Natural killer cell (primary cell): ENCODE data around the gene ABCC1. TPM values are rescaled to one million over a fixed set of nuclear protein-coding genes. Genes with fewer than 3 reads are reported as not detected.

Experiments used
- ATAC-seq, 3 donors: fragments of 150-1000 bp in 2 of 3; fragments of 200-7000 bp in 1 of 3; cut with Tn5 transposase; 1 replicate in 1 of 3; 2 replicates in 2 of 3; pipeline ENCODE4 v1.10.0; 2021; ENCODE audit warnings: mild to moderate bottlenecking in 2 of 3, moderate library complexity in 2 of 3
- DNase-seq, 2 donors: peaks; one replicate each; pipeline versions ENCODE4 v3.0.0 to v3.0.0-alpha.2; 2013 to 2021; ENCODE audit warnings: mixed read lengths in 1 of 2
- H3K27ac ChIP-seq: one replicate; pipeline ENCODE4 v1.5.1; 2013; ENCODE audit warnings: mild to moderate bottlenecking, low read length
- H3K27me3 ChIP-seq: one replicate; pipeline ENCODE4 v1.6.1; 2013; ENCODE audit warnings: low read length; ENCODE audit not compliant: control insufficient read depth, insufficient read depth
- H3K36me3 ChIP-seq: one replicate; pipeline ENCODE4 v1.6.1; 2013; ENCODE audit warnings: low read length; ENCODE audit not compliant: control insufficient read depth, insufficient read depth
- H3K4me1 ChIP-seq: one replicate; pipeline ENCODE4 v1.6.1; 2013; ENCODE audit warnings: low read length; ENCODE audit not compliant: control insufficient read depth, insufficient read depth
- H3K4me3 ChIP-seq: one replicate; pipeline ENCODE4 v1.5.1; 2013; ENCODE audit warnings: low read length
- H3K9me3 ChIP-seq: one replicate; pipeline ENCODE4 v1.6.1; 2013; ENCODE audit warnings: low read length; ENCODE audit not compliant: control insufficient read depth, insufficient read depth
- H3K27ac Mint-ChIP-seq, 2 donors: one replicate each; pipeline ENCODE4 v1.8.0; 2022; ENCODE audit warnings: mild to moderate bottlenecking in 2 of 2, mixed read lengths in 2 of 2, moderate library complexity in 1 of 2
- H3K27me3 Mint-ChIP-seq, 2 donors: one replicate each; pipeline ENCODE4 v1.8.0; 2022; ENCODE audit warnings: low read depth in 2 of 2, mixed read lengths in 2 of 2
- H3K36me3 Mint-ChIP-seq: one replicate; pipeline ENCODE4 v1.8.0; 2022; ENCODE audit warnings: mixed read lengths
- H3K4me1 Mint-ChIP-seq, 2 donors: one replicate each; pipeline ENCODE4 v1.8.0; 2022; ENCODE audit warnings: mixed read lengths in 2 of 2
- H3K4me3 Mint-ChIP-seq: one replicate; pipeline ENCODE4 v1.8.0; 2022; ENCODE audit warnings: mild to moderate bottlenecking, moderate library complexity, mixed read lengths
- H3K9me3 Mint-ChIP-seq, 2 donors: one replicate each; pipeline ENCODE4 v1.8.0; 2022; ENCODE audit warnings: mixed read lengths in 2 of 2
- WGBS: methylation state at CpG from one replicate; pipeline ENCODE4 v1.1.7; 2013; ENCODE audit warnings: missing lambda C conversion rate; ENCODE audit not compliant: insufficient coverage; 5-methylcytosine and 5-hydroxymethylcytosine counted together
- intact Hi-C: fragments of 100-400 bp; cut with micrococcal nuclease; formaldehyde crosslinking; loops from one replicate; pipeline ENCODE4 v1.14.2; 2022
- total RNA-seq, 4 donors: library from RNA; stranded (reverse); fragments of 120-200 nt in 1 of 4; gene quantifications; one replicate each; pipeline versions ENCODE4 v1.2.3 to v1.2.4, GENCODE V29; 2013 to 2022
- TF ChIP-seq, protein P1 (sequence below): fragments of 200-600 bp; IDR thresholded peaks from one replicate; pipeline ENCODE4 v1.8.0; 2022; ENCODE audit warnings: antibody characterized with exemption

Gene ABCC1
- total RNA-seq, 3 donors from 2014 or later (not counting 1 experiment from before 2014, with no cell fraction given) = 24.5 to 53.9 (median 27.9) TPM

DNA sequence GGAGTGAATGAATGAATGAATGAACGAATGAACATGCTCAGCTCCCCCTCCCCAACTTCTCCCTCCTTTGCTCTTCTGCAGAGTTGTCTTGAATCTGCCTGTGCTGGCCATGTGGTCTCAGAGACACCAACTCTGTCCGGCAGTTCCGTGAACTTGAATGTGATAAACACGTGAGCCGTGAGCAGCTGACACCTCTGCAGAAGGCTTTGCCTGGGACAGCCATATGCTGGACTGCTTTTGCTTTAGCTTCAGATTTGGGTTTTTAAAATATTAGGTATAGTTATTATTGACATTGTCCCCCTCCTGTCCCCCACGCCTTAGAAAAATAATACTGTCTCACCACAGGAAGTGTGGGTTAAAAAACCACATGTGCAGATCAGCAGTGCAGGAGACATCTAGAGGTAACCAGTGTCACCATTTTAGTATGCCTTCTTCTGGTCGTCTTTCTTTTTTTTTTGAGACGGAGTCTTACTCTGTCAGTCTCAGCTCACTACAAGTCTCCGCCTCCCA is 83.8 kb downstream of the ABCC1 start:
- Mint-ChIP-seq H3K9me3 (no peaks in the 10 kb centered on the region), H3K36me3 (no peaks in the 10 kb centered on the region), H3K27ac (peak overlapping the region; percentile 73 to 84), H3K27me3 (no peaks in the 10 kb centered on the region), H3K4me3 (peak overlapping the region; percentile 75), H3K4me1 (peaks cover 25 to 31% of the 10 kb centered on the region in 2 donors)
- DNase-seq = peak; percentile 28 to 72
- ATAC-seq = peak; percentile 82 to 90 (median 89)
- peak overlapping the region; percentile 1 for H3K27ac ChIP-seq
- H3K27me3 ChIP-seq = no peaks in the 10 kb centered on the region
- no peak overlapping the region for H3K4me3 ChIP-seq
- peaks cover 24% of the 10 kb centered on the region for H3K36me3 ChIP-seq
- H3K9me3 ChIP-seq = no peaks in the 10 kb centered on the region
- intact Hi-C loops = no loop called here
- H3K4me1 ChIP-seq = peaks cover 25% of the 10 kb centered on the region
- TF ChIP-seq, protein P1, sequence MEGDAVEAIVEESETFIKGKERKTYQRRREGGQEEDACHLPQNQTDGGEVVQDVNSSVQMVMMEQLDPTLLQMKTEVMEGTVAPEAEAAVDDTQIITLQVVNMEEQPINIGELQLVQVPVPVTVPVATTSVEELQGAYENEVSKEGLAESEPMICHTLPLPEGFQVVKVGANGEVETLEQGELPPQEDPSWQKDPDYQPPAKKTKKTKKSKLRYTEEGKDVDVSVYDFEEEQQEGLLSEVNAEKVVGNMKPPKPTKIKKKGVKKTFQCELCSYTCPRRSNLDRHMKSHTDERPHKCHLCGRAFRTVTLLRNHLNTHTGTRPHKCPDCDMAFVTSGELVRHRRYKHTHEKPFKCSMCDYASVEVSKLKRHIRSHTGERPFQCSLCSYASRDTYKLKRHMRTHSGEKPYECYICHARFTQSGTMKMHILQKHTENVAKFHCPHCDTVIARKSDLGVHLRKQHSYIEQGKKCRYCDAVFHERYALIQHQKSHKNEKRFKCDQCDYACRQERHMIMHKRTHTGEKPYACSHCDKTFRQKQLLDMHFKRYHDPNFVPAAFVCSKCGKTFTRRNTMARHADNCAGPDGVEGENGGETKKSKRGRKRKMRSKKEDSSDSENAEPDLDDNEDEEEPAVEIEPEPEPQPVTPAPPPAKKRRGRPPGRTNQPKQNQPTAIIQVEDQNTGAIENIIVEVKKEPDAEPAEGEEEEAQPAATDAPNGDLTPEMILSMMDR = no peak
- WGBS = 12% methylated on average over 9 of the region's 9 CpGs

DNA sequence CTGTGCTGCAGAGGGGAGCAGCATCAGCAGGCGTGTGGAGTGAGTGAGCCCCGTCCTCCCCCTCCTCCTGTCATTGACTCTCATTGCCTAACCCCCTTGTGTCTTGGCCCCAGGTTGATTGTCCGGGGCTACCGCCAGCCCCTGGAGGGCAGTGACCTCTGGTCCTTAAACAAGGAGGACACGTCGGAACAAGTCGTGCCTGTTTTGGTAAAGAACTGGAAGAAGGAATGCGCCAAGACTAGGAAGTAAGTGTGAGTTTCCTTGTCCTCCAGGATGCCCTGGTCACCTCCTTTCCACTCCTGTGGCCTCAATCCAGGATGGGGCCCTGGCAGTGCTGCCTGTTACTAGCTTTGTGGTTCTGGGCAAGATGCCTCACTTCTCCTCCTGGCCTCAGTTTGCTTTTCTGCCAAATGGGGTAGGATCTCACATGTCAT is 87.0 kb downstream of the ABCC1 start:
- ATAC-seq (no peak), DNase-seq (no peak)
- no peak overlapping the region for H3K27ac Mint-ChIP-seq
- no peaks in the 10 kb centered on the region for H3K27me3 Mint-ChIP-seq
- H3K9me3 Mint-ChIP-seq = no peaks in the 10 kb centered on the region
- Histone ChIP-seq H3K4me3 (no peak overlapping the region), H3K36me3 (peaks cover 31% of the 10 kb centered on the region), H3K4me1 (peaks cover 27% of the 10 kb centered on the region), H3K27ac (no peak overlapping the region), H3K27me3 (no peaks in the 10 kb centered on the region), H3K9me3 (no peaks in the 10 kb centered on the region)
- H3K36me3 Mint-ChIP-seq = no peaks in the 10 kb centered on the region
- peaks cover 20 to 31% of the 10 kb centered on the region in 2 donors for H3K4me1 Mint-ChIP-seq
- TF ChIP-seq, protein P1 = no peak
- intact Hi-C loops = no loop called here
- H3K4me3 Mint-ChIP-seq = no peak overlapping the region
- 96% methylated on average over 8 of the region's 8 CpGs for WGBS

DNA sequence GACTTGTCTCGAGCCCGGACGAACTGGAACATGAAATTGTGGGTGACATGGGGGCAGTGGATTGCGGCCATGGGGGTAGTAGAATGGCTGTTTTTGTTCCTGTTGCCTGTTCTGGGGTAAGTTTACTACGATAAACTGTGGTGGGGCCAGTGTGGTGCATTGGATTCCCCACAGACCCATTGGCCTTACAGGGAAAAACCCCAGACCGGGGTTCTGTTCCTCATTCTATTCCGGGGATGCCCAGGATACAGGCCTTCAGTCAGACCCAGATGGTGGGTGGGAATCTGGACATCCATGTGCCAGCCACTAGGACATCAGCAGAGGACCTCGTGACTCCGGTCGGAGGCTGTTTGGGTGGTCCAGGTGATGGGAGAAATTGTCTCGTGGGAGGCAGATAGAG is 88.1 kb downstream of the ABCC1 start:
- Mint-ChIP-seq H3K27ac (no peak overlapping the region), H3K36me3 (no peaks in the 10 kb centered on the region)
- no peak for DNase-seq

More for the DNA sequence above, 88.1 kb downstream of the ABCC1 start:
- Histone ChIP-seq H3K9me3 (no peaks in the 10 kb centered on the region), H3K27ac (no peak overlapping the region), H3K36me3 (peaks cover 33% of the 10 kb centered on the region), H3K4me3 (no peak overlapping the region), H3K27me3 (no peaks in the 10 kb centered on the region), H3K4me1 (peaks cover 27% of the 10 kb centered on the region)
- TF ChIP-seq, protein P1 = no peak
- ATAC-seq = no peak
- intact Hi-C loops = no loop called here
- Mint-ChIP-seq H3K4me3 (no peak overlapping the region), H3K9me3 (no peaks in the 10 kb centered on the region), H3K27me3 (no peaks in the 10 kb centered on the region), H3K4me1 (peaks cover 16 to 27% of the 10 kb centered on the region in 2 donors)
- 96% methylated on average over 11 of the region's 11 CpGs for WGBS
